SHP77 (cell line): ENCODE results near the gene KXD1.

Source experiments
- DNase-seq, 2 experiments: peaks; one replicate each; lab custom pipeline; 2025; lab: John Stamatoyannopoulos, UW

Gene KXD1

DNA sequence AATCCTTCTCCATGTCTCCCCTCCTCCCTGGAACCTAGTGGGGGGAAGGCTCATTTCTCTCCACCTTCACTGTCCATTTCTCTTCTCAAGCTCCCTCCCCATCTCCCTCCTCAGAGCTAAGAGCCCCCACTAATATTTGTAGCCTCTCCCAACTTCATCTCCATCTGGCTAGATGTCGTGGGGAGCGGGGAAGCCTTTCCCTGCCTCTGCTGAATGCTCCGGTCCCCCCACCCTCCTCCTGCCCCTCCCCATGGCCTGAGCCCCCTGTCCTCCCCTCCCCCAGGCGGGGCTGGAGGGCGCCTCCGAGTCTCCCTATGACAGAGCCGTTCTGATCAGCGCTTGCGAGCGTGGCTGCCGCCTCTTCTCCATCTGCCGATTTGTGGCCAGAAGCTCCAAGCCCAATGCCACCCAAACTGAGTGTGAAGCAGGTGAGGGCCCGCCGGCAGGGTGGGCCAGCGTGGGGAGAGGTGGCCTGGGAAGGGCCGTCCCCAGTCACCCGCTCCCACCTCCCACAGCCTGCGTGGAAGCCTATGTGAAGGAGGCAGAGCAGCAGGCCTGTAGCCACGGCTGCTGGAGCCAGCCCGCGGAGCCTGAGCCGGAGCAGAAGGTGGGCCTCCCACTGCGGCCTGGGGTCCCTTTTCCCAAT lies 56.0 kb downstream of the KXD1 start:
- no peak for DNase-seq

DNA sequence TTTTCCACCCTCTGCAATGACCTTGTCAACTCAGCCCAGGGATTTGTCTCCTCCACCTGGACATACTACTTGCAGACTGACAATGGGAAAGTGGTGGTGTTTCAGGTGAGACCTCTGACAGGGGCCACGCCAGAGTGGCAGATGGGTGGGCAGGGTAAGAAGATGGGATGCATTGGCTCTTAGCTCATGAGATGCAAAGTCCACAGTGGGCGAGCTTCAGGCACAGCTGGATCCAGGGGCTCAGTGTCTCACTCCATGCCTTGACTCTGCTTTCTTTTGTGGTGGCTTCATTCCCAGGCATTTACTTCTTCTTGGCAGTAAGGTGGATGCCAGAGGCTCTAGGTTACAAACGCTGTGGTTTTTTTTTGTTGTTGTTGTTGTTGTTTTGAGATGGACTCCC lies 58.4 kb downstream of the KXD1 start:
- no peak for DNase-seq

- DNase-seq, result no peak
Measured at GRCh38 chr19:18617562-18617961, 59.9 kb downstream of the KXD1 start.

- no peak for DNase-seq
Measured at GRCh38 chr19:18618236-18618635, 60.6 kb downstream of the KXD1 start.
